PC-9 (cell line): ENCODE results near the gene LENG1. TPM values are rescaled to one million over a fixed set of nuclear protein-coding genes. Genes with fewer than 3 reads are reported as not detected.

Source experiments
- BruUV-seq: library from RNA; stranded (reverse); fragments of 400-500 nt; replicated peaks from 2 replicates; lab custom pipeline; 2021; lab: Mats Ljungman, UMichigan
- CTCF ChIA-PET: fragments of 300-600 bp; sonication (Branson Sonifier 250); formaldehyde crosslinking; loops from one replicate; lab custom pipeline; 2022; ENCODE audit warnings: antibody characterized with exemption; lab: Charles Lee
- POLR2A ChIA-PET: fragments of 300-600 bp; sonication (Branson Sonifier 250); formaldehyde crosslinking; loops from one replicate; lab custom pipeline; 2022; ENCODE audit warnings: antibody characterized with exemption; ENCODE audit not compliant: unreplicated experiment; lab: Charles Lee
- DNase-seq, 2 experiments: peaks; one replicate each; pipeline versions ENCODE4 v3.0.0 to v3.0.0-alpha.2; 2015 to 2022; ENCODE audit warnings: mixed read lengths in 1 of 2
- H2AFZ ChIP-seq: fragments of 200-600 bp; sonication (generic); 2 replicates; pipeline ENCODE4 v1.8.1; 2017; ENCODE audit warnings: antibody characterized with exemption
- H3F3A ChIP-seq: fragments of 200-600 bp; sonication (generic); 2 replicates; pipeline ENCODE4 v1.8.1; 2017; ENCODE audit warnings: antibody characterized with exemption, mild to moderate bottlenecking, low read depth; ENCODE audit not compliant: insufficient read depth
- H3K27ac ChIP-seq: fragments of 200-600 bp; sonication (generic); 2 replicates; pipeline ENCODE4 v1.6.1; 2016; ENCODE audit warnings: mixed run types
- H3K27me3 ChIP-seq: fragments of 200-600 bp; sonication (generic); 2 replicates; pipeline ENCODE4 v1.6.1; 2016; ENCODE audit warnings: low read depth, mixed run types; ENCODE audit not compliant: insufficient read depth
- H3K36me3 ChIP-seq: fragments of 200-600 bp; sonication (generic); 2 replicates; pipeline ENCODE4 v1.6.1; 2016; ENCODE audit warnings: low read depth, mixed run types
- H3K4me1 ChIP-seq: fragments of 200-600 bp; sonication (generic); replicated peaks from 2 replicates; pipeline ENCODE4 v1.6.1; 2016; ENCODE audit warnings: mixed run types; ENCODE audit not compliant: insufficient read depth
- H3K4me2 ChIP-seq: fragments of 200-600 bp; sonication (generic); 2 replicates; pipeline ENCODE4 v1.6.1; 2017; ENCODE audit warnings: mixed run types
- H3K4me3 ChIP-seq: fragments of 200-600 bp; sonication (generic); 2 replicates; pipeline ENCODE4 v1.6.1; 2016; ENCODE audit warnings: mixed run types
- H3K79me2 ChIP-seq: fragments of 200-600 bp; sonication (generic); 2 replicates; pipeline ENCODE4 v1.6.1; 2017; ENCODE audit warnings: low read depth, mixed run types
- H3K9me2 ChIP-seq: fragments of 200-600 bp; sonication (generic); 2 replicates; pipeline ENCODE4 v1.8.1; 2017; ENCODE audit warnings: mild to moderate bottlenecking; ENCODE audit not compliant: insufficient read depth
- H3K9me3 ChIP-seq: fragments of 200-600 bp; sonication (generic); 2 replicates; pipeline ENCODE4 v1.8.1; 2016; ENCODE audit warnings: low read depth; ENCODE audit not compliant: insufficient read depth
- H4K20me1 ChIP-seq: fragments of 200-600 bp; sonication (generic); 2 replicates; pipeline ENCODE4 v1.8.1; 2017; ENCODE audit not compliant: insufficient read depth
- CTCF ChIP-seq: fragments of 200-600 bp; sonication (generic); conservative IDR thresholded peaks from 2 replicates; pipeline ENCODE4 v1.6.1; 2017; ENCODE audit warnings: mixed run types, antibody characterized with exemption, mild to moderate bottlenecking, moderate library complexity
- EZH2 ChIP-seq: fragments of 200-600 bp; sonication (generic); IDR thresholded peaks from 2 replicates; pipeline ENCODE4 v1.8.0; 2017; ENCODE audit warnings: antibody characterized with exemption, low read depth
- intact Hi-C: fragments of 100-400 bp; cut with micrococcal nuclease; formaldehyde crosslinking; loops from one replicate; pipeline ENCODE4 v1.10.0; 2022; ENCODE audit not compliant: unreplicated experiment
- total RNA-seq: library from RNA; stranded (reverse); gene quantifications from 2 replicates; pipeline ENCODE4 v1.2.3, GENCODE V29; 2021

LENG1 gene
- total RNA-seq, 1 experiment from 2014 or later, result 6.7 TPM

- intact Hi-C loops, result no loop called here
- no peaks in the 10 kb centered on the region for H3K27me3 ChIP-seq
- peaks cover 5% of the 10 kb centered on the region; the same call in 1 of the 2 replicates for H3K36me3 ChIP-seq
- no peaks in the 10 kb centered on the region for H3K9me2 ChIP-seq
- DNase-seq, result no peak
- TF ChIP-seq CTCF, result no peak
- BruUV-seq, result no TSS peak
- no peaks in the 10 kb centered on the region for H4K20me1 ChIP-seq
- no peaks in the 10 kb centered on the region for H3K4me1 ChIP-seq
- H3K79me2 ChIP-seq, result no peaks in the 10 kb centered on the region
- no peak overlapping the region for H2AFZ ChIP-seq
- H3K4me2 ChIP-seq, result no peak overlapping the region
- CTCF ChIA-PET, result no interaction called here
- no peaks in the 10 kb centered on the region for H3K9me3 ChIP-seq
- POLR2A ChIA-PET, result interaction anchor here (0.7 kb wide), 1 partner anchor 14 kb away, joined by 8 read pairs; no protein-coding TSS in a partner anchor
- H3F3A ChIP-seq, result no peaks in the 10 kb centered on the region
- H3K27ac ChIP-seq, result no peak overlapping the region
- H3K4me3 ChIP-seq, result no peak overlapping the region
Observed at GRCh38 chr19:54125713-54126112, 33.8 kb downstream of the LENG1 start.

GRCh38 chr19:54124393-54124792 is 35.1 kb downstream of the LENG1 start:
- TF ChIP-seq EZH2 (no peak), CTCF (no peak)
- DNase-seq, result no peak
- intact Hi-C loops, result no loop called here
- Histone ChIP-seq H3K4me2 (no peak overlapping the region), H3K9me3 (no peaks in the 10 kb centered on the region), H3K27ac (no peak overlapping the region), H3K36me3 (peaks cover 5% of the 10 kb centered on the region; the same call in 1 of the 2 replicates), H3K27me3 (no peaks in the 10 kb centered on the region), H2AFZ (no peak overlapping the region), H3K9me2 (no peaks in the 10 kb centered on the region), H3K4me1 (no peaks in the 10 kb centered on the region), H3F3A (no peaks in the 10 kb centered on the region), H3K79me2 (no peaks in the 10 kb centered on the region), H3K4me3 (no peak overlapping the region), H4K20me1 (0 out of 2 replicates have a peak, but pooled peaks cover 4% of the 10 kb centered on the region)
- ChIA-PET POLR2A (no interaction called here), CTCF (no interaction called here)
- BruUV-seq, result no TSS peak

GRCh38 chr19:54123682-54124081 is 35.8 kb downstream of the LENG1 start:
- TF ChIP-seq EZH2, result no peak
- POLR2A ChIA-PET, result interaction anchor here (0.7 kb wide), 1 partner anchor 20 kb away, joined by 3 read pairs; no protein-coding TSS in a partner anchor
- 0 out of 2 replicates have a peak, but pooled peaks cover 5% of the 10 kb centered on the region for H4K20me1 ChIP-seq
- H3K4me2 ChIP-seq, result no peak overlapping the region
- peaks cover 2% of the 10 kb centered on the region; the same call in 1 of the 2 replicates for H3K36me3 ChIP-seq
- H3K4me1 ChIP-seq, result no peaks in the 10 kb centered on the region
- H3K79me2 ChIP-seq, result no peaks in the 10 kb centered on the region
- H3K27ac ChIP-seq, result no peak overlapping the region
- intact Hi-C loops, result no loop called here
- no TSS peak for BruUV-seq
- no peak overlapping the region for H3K4me3 ChIP-seq
- no peaks in the 10 kb centered on the region for H3K9me3 ChIP-seq
- H3K9me2 ChIP-seq, result no peaks in the 10 kb centered on the region
- H3F3A ChIP-seq, result no peaks in the 10 kb centered on the region
- no peak overlapping the region for H2AFZ ChIP-seq
- H3K27me3 ChIP-seq, result no peaks in the 10 kb centered on the region
- DNase-seq, result no peak
- CTCF ChIA-PET, result no interaction called here

- H2AFZ ChIP-seq, result no peak overlapping the region
- H3F3A ChIP-seq, result no peaks in the 10 kb centered on the region
- peaks cover 7% of the 10 kb centered on the region for H3K4me1 ChIP-seq
- H3K4me2 ChIP-seq, result no peak overlapping the region
- H3K27ac ChIP-seq, result no peak overlapping the region
- ChIA-PET POLR2A (no interaction called here), CTCF (no interaction called here)
- H3K4me3 ChIP-seq, result no peak overlapping the region
- H3K27me3 ChIP-seq, result no peaks in the 10 kb centered on the region
- no peak for TF ChIP-seq EZH2
- no peak for TF ChIP-seq CTCF
- H4K20me1 ChIP-seq, result peaks cover 9% of the 10 kb centered on the region; the same call in 1 of the 2 replicates
- BruUV-seq, result no TSS peak
- no peaks in the 10 kb centered on the region for H3K9me3 ChIP-seq
- no peaks in the 10 kb centered on the region for H3K9me2 ChIP-seq
- H3K79me2 ChIP-seq, result peaks cover 12% of the 10 kb centered on the region
- DNase-seq, result no peak
- no peaks in the 10 kb centered on the region; the same call in 1 of the 2 replicates for H3K36me3 ChIP-seq
- intact Hi-C loops, result no loop called here
Observed at GRCh38 chr19:54121259-54121658, 38.3 kb downstream of the LENG1 start.
